Stimulated activated CD8-positive, alpha-beta memory T cell treated with anti-CD3 and anti-CD28 coated beads, Interleukin-15, amount 100 ng/mL, for 1 hour (primary cell): Measurements from ENCODE around the gene PSMB11.

Source experiments
- DNase-seq: peaks from one replicate; pipeline ENCODE4 v3.0.0-alpha.2; 2020; ENCODE audit warnings: low read depth

Gene PSMB11

DNA sequence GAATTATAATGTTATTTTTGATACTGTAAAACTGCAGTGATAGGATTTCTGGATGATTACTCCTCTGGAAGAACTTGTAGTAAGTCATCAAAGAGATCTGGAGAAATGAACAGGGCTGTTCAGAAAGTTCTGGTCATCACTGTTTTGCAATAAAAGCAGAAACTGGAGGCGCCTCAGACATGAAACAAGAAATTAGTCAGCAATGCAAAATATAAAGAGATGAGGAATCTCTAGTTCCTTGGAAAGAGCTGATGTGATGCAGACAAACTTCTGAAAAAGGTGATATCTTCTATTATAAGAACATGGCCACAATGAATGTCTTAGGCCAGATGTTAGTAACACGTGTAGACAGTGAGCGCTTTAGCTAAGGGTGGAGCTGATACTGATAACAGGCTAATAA is 43.4 kb downstream of the PSMB11 start:
- DNase-seq, result no peak

- no peak for DNase-seq
Measured at GRCh38 chr14:23086565-23086964, 44.6 kb downstream of the PSMB11 start.

- DNase-seq, result no peak
Measured at GRCh38 chr14:23089498-23090253, 47.7 kb downstream of the PSMB11 start.

DNA sequence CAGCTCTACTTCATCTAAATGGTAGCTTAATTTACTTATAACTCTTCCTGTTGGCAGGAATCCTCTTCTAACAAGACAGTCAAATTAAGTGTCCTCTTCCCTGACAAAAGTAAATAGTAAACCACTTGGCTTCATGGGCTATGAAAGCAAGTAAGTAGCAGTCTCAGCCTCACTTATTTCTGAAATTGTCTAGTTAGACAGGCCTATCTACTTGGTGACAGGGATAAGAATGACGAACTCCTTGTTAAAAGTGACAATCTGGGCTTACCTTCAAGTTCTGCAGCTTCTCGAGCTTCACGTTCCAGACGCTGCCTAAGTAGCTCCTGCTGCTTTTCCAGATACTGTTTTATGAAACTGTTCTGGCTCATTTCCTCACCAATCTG is 48.2 kb downstream of the PSMB11 start:
- no peak for DNase-seq

GRCh38 chr14:23091294-23092225 is 49.5 kb downstream of the PSMB11 start:
- DNase-seq, result no peak

GRCh38 chr14:23093104-23093503 is 51.1 kb downstream of the PSMB11 start:
- DNase-seq, result no peak

DNA sequence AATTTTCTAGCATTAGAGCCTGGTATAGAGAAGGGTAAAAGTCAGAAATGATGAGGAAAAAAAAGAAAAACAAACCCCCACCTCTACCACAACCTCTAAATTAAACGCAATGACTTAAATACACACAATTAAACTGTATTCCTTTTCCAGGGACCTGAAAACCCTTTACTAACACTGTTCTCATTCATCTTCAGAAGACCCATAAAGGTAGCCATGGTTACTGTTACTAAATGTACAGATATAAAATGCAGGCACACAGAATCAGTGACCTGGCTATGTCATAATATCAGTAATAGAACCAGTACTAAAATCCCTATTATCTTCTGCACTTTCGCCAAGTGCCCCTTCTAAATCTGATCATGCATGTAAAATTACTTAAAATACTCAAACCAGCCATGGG is 51.5 kb downstream of the PSMB11 start:
- DNase-seq, result no peak
